NCI-H774 (cell line): ENCODE data around the gene HS6ST3.
"Not testable (repeated sequence)": the region's sequence is repeated elsewhere in the genome, so short reads cannot be mapped to it uniquely, and the experiment has no call there.

Source experiments
- DNase-seq: peaks from one replicate; lab custom pipeline; 2025; lab: John Stamatoyannopoulos, UW

The HS6ST3 gene

DNA sequence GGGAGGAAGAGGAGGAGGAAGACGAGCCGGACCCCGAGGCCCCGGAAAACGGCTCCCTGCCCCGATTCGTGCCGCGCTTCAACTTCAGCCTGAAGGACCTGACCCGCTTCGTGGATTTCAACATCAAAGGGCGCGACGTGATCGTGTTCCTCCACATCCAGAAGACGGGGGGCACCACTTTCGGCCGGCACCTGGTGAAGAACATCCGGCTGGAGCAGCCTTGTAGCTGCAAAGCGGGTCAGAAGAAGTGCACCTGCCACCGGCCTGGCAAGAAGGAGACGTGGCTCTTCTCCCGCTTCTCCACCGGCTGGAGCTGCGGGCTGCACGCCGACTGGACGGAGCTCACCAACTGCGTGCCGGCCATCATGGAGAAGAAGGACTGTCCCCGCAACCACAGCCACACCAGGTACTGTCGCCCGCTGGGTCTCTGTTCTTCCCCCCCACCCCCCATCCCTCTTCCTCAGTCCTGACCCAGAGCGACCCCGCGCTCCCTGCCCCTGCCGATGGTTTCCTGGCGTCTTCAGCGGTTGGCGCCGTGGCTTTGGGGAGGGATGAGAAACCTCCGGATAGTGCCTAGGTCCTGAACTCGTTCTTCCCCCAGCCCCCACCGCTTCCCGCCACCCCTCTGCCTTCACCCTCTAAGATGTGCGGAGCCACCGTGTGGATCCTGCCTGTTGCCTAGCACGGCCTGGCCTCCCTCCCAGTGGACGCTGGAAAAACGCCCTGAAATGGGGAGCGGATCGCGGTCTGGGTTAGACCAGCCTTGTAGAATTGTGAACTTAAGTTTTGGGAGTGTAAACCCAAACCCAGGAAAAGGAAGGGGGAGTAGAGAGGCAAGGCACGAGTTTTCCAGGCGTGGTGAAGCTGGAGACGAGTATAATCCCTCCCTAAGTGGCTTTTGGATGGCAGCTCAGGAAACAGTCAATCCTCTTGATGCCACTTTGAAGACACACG lies 1.5 kb downstream of the HS6ST3 start:
- DNase-seq, result no peak

GRCh38 chr13:96093296-96094006 lies 3.5 kb downstream of the HS6ST3 start:
- no peak for DNase-seq

DNA sequence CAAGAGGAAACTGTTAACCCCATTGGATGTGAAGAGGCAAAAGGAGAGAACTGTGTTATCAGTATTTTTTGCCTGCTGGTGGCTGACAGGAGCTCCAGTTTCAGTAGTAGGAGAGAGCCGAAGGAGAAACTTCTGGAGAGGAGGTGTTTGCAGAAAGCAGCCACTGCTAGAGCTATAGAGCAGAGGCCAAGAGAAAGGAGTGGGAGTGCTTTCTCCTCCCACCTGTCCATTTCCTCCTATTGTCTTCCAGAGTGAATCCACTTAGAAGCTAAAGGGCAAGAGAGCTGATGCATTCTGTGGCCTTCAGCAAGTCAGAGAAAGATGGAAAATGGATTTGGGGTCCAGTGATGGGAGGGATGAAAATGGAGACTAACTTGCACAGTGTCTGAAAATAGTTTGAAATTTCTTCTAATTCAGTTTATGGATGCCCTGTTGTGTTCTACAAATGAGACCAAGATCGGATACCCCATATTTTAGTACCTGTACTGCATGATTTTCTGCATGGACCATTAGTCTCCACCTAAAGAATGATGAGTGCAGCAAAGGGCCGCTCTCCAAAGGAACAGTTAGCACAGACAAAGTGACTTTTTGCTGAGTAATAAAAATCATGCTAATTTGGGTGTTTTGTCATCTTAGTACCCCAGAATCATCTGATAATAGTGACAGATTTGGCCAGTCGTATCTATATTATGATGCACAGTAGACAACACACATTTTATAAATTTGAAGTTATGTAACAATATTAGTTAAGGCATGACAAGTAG lies 10.7 kb downstream of the HS6ST3 start:
- DNase-seq, result no peak

DNA sequence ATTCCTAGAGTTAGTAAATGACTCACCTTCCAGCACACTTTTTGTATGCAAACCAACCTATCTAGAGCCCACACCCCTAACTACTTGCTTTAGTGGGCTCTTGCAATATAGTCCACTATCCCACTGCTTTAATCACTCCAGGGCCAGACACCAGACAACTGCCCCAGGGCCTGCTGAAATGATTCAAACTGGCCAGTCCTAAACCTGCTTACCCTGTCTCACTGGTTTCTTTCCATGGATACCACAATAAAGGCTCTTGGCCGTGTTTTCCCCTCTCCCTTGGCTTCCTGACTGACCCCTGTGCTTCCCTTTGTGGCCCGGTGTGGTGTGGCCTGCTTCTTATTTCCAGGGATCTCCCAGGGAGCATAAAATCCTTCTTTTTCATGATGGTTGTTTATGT lies 14.6 kb downstream of the HS6ST3 start:
- no peak for DNase-seq

DNA sequence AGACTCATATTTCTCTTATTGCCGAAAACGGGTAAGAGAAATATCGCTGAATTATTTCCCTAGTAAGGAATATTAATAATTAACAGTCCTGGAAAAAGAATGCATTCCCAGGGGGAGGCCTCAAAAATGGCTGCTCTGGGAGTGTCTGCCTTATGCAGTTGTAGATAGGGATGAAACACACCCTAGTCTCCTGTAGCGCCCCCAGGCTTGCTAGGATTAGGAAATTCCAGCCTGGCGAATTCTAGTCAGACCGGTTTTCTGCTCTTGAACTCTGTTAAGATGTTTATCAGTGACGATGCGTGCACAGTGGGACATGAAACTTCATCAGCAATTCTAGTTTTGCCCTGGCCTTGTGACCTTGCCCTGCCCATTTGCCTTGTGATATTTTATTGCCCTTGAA lies 18.2 kb downstream of the HS6ST3 start:
- not testable (repeated sequence) for DNase-seq

DNA sequence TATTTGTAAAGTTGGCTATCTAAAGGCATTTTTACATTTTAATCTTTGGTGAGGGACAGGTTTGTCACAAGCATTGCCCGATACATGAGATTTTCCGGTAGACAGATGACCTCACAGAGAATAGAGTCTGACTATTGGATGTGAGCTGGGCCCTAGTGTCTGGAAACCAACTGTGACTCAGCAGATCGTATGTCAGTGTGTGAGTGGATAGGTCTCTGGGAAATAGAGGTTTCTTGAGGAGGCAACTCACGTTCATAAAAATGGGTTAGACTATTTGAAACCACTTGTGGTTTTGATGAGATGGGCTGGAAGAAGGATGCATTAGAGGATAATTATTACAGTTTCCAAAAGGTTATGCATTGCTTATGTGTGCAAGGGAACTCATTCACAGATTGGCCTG lies 19.2 kb downstream of the HS6ST3 start:
- no peak for DNase-seq

- no peak for DNase-seq
These were observed 23.0 kb downstream of the HS6ST3 start for GRCh38 chr13:96112936-96113335.

- not testable (repeated sequence) for DNase-seq
These were observed 25.5 kb downstream of the HS6ST3 start for GRCh38 chr13:96115368-96115767.

- no peak for DNase-seq
These were observed 30.0 kb downstream of the HS6ST3 start for GRCh38 chr13:96119921-96120320.

GRCh38 chr13:96130818-96131340 lies 41.0 kb downstream of the HS6ST3 start:
- no peak for DNase-seq

DNA sequence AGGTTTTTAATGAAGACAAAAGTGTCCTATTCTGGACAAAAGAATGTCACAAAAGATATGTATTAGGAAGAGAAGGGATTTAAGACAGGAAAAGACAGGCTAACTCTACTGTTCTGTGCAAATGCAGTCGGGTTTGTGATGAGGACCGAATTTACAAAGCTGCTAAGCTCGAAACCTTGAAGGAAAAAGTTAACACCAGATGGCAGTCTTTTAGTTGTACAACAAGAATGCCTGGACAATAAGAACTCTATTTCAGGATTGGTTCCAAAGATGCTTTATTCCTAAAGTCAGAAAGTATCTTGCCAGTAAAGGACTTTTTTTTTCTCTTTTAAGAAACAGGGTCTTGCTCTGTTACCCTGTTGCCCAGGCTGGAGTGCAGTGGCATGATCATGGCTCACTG lies 51.1 kb downstream of the HS6ST3 start:
- no peak for DNase-seq

DNA sequence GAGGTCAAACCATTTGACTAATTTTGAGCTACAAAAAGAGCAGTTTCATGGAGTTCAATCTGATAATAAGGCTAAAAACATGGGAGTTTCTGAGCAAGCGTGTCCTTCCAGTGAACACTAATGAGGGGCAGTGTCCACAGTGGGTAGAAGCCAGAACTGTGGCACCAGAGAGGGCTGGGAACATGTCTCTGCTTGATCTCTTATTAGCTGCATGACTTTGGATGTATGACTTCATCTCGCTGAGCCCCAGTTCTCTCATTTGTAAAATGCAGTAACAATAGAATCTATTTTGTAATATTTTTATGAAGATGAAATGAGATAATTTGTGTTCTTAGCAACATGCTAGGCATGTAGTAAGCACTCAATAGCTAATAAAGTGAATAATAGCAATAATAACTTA lies 69.8 kb downstream of the HS6ST3 start:
- no peak for DNase-seq

GRCh38 chr13:96161141-96161540 lies 71.2 kb downstream of the HS6ST3 start:
- no peak for DNase-seq

DNA sequence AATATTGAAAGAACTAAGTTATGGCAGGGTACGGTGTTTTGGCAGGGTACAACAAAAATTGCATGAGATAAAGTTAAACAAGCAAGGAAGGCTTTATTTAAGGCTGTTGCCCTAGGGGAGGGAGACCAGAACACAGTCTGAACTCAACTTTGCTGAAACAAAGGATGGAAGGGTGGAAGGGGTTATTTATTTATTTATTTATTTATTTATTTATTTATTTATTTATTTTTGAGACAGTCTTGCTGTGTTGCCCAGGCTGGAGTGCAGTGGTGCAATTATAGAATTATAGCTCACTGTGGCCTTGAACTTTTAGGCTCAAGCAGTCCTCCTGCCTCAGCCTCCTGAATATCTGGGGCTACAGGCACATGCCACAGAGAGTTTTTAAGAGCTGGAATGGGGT lies 75.9 kb downstream of the HS6ST3 start:
- DNase-seq, result no peak

DNA sequence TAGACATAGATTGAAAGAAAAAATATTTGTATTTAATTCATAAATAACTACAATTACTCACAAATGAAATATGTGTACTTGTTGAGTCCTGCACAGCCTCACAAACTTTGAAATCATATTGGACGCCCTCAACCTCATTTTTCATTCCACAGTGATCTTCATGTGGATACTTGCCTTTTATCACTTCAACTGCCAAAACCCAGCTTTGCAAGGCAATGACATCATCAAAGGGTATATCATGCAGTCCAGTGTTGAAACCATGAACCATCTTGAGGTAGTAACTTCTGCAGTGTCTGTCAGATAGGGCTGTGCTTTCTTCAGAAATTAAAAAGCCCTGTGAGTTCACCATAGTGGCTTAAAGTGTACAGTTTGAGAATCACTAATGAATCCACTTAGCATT lies 82.2 kb downstream of the HS6ST3 start:
- no peak for DNase-seq

- no peak for DNase-seq
These were observed 88.9 kb downstream of the HS6ST3 start for GRCh38 chr13:96178759-96179158.

DNA sequence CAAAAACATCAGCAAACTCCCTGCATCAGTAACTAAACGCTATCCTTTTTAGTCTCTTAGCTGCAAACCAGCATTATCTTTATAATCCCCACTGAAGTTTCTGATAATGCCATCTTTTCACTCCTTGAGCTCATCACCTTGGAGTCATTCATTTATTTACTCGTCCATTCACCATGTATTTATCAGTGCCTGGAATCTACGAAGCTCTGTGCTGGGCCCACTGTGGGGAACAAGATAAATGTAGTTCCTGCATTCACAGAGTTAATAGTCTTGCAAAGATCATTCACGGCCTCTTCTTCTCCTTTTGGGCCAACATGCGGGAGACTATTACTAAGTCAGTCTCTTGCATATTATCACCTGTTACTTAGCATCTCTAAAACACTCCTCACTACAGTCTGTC lies 89.4 kb downstream of the HS6ST3 start:
- no peak for DNase-seq

DNA sequence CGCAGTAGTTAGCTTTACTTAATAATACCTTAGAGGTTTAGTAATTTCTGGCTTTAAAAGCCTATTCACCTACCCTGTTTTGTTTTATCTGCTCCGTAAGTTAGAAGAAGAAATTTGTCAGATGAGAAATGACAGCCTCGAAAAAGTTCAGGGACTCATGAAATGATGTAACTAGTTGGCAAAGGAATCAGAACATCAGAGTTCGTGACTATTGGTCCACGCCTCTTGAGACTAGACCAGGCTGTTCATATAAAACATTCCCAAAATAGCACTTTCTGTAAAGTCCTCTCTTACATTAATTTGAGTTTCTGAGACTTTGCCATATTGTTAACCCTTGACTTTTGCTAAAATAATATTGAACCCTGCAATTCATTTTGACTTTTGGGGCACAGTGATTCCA lies 92.0 kb downstream of the HS6ST3 start:
- no peak for DNase-seq

GRCh38 chr13:96185818-96186217 lies 95.9 kb downstream of the HS6ST3 start:
- DNase-seq, result no peak

DNA sequence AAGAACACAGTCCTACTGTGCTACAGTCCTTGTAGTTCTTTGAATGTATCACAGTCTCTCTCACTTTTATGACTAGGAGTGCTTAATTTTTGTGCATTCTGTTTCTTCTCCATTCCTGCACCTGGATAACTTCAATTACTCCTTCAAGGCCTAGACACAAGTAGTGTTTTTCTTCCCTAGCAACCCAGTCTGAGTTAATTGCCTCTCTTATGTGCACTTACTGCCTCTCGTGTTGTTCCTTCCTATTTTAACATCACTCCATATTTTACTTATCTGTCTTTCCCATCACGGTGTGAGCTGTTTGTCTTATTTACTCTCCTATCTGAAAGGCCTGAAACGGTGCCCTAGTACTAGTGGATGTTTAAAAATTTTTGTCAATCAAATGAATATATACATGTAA lies 101.5 kb downstream of the HS6ST3 start:
- DNase-seq, result no peak

DNA sequence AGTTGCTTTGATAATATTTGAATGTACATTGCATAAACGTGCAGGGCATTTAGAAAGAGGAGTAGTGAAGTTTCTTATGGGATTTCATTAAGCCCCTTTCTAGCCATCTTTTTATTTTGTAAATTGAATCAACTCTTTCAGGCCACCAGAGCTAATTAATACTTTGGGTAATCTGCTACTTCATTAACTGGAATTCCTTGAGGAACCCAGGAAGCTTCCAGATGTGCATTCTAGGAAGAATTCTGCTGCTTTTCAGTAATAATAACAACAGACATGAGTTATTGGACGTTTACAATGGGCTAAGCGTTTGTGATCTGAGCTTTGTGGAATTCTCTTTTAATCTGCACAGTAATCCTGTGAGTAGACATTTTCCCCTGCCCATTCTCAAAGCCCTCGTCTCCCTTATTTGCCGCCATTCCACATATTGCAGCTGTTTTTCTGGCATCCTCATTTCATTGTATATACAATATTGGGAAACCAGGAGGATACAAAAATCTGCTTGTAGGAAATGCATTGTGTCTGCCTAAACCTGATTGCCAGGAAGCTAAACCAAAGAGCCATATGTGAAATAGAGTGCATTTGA lies 103.9 kb downstream of the HS6ST3 start:
- DNase-seq, result no peak

DNA sequence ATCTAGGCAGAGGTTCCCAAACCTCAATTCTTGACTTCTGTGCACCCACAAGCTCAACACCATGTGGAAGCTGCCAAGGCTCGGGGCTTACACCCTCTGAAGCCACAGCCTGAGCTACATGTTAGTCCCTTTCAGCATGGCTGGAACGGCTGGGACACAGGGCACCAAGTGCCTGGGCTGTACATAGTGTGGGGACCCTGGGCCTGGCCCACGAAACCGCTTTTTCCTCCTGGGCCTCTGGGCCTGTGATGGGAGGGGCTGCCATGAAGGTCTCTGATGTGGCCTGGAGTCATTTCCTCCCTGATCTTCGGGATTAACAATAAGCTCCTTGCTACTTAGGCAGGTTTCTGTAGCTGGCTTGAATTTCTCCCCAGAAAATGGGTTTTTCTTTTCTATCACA lies 108.1 kb downstream of the HS6ST3 start:
- DNase-seq, result no peak
